Measurements from ENCODE around the gene SLC46A3.

The SLC46A3 gene

GRCh38 chr13:28730762-28731161 is 12.0 kb upstream of the SLC46A3 start:
- no peak for DNase-seq (ENCODE audit: extremely low spot score)
- ChIA-PET CTCF (no interaction called here), POLR2A (interaction anchor here (0.6 kb wide), 1 partner anchor 9 kb away, joined by 4 read pairs; no protein-coding TSS in a partner anchor)
- no peak for TF ChIP-seq CTBP1 (IDR thresholded peaks at IDR 0.05; ENCODE audit: borderline replicate concordance)
- TF ChIP-seq L3MBTL2 (conservative IDR thresholded peaks at IDR 0.05) = no peak
- TF ChIP-seq SUZ12 (IDR thresholded peaks at IDR 0.05) = no peak

- POLR2A ChIA-PET = interaction anchor here (0.6 kb wide), 1 partner anchor 238 kb away, joined by 3 read pairs; no protein-coding TSS in a partner anchor
- CTCF ChIA-PET = no interaction called here
- TF ChIP-seq ARNT (IDR thresholded peaks at IDR 0.05) (no peak), L3MBTL2 (conservative IDR thresholded peaks at IDR 0.05) (no peak), FOXK2 (IDR thresholded peaks at IDR 0.05) (no peak), SP1 (IDR thresholded peaks at IDR 0.05) (no peak), LEF1 (IDR thresholded peaks at IDR 0.05; ENCODE audit: borderline replicate concordance) (no peak)
- DNase-seq (ENCODE audit: extremely low spot score) = no peak
These were observed 10.8 kb upstream of the SLC46A3 start for GRCh38 chr13:28729541-28729940.

GRCh38 chr13:28728642-28729041 is 9.9 kb upstream of the SLC46A3 start:
- ChIA-PET POLR2A (no interaction called here), CTCF (no interaction called here)
- DNase-seq (ENCODE audit: extremely low spot score) = no peak
- TF ChIP-seq HDGF (IDR thresholded peaks at IDR 0.05; ENCODE audit: borderline replicate concordance) (no peak), NFRKB (IDR thresholded peaks at IDR 0.05) (no peak), ELF4 (IDR thresholded peaks at IDR 0.05) (no peak)

GRCh38 chr13:28725046-28725610 is 6.4 kb upstream of the SLC46A3 start:
- DNase-seq (ENCODE audit: extremely low spot score) = no peak
- ChIA-PET POLR2A (no interaction called here), CTCF (no interaction called here)
- TF ChIP-seq TARDBP (IDR thresholded peaks at IDR 0.05) = no peak

GRCh38 chr13:28723806-28724205 is 5.0 kb upstream of the SLC46A3 start:
- ChIA-PET POLR2A (no interaction called here), CTCF (no interaction called here)
- TF ChIP-seq ARNT (IDR thresholded peaks at IDR 0.05) = no peak
- no peak for TF ChIP-seq FOXK2 (IDR thresholded peaks at IDR 0.05)
- no peak for TF ChIP-seq SUZ12 (IDR thresholded peaks at IDR 0.05)
- no peak for TF ChIP-seq FOXM1 (IDR thresholded peaks at IDR 0.05; ENCODE audit: borderline replicate concordance)
- no peak for DNase-seq (ENCODE audit: extremely low spot score)

GRCh38 chr13:28719227-28720055 is 671 bp upstream of the SLC46A3 start:
- no peak for DNase-seq (ENCODE audit: extremely low spot score)
- TF ChIP-seq BHLHE40 (IDR thresholded peaks at IDR 0.05; ENCODE audit: borderline replicate concordance) (no peak), L3MBTL2 (conservative IDR thresholded peaks at IDR 0.05) (peak; percentile 69)
- ChIA-PET CTCF (interaction anchor here (0.5 to 1.0 kb wide), 2 partner anchors 149 to 1328 kb away, joined by 3 to 4 read pairs; no protein-coding TSS in a partner anchor), POLR2A (interaction anchor here (0.6 to 1.5 kb wide), 6 partner anchors 8 to 71 kb away, joined by 3 to 4 read pairs (median 3); partner anchors contain the start of gene POMP)

- TF ChIP-seq FOXM1 (IDR thresholded peaks at IDR 0.05; ENCODE audit: borderline replicate concordance) (no peak), FOXA1 (IDR thresholded peaks at IDR 0.05) (no peak), L3MBTL2 (conservative IDR thresholded peaks at IDR 0.05) (no peak), ELF4 (IDR thresholded peaks at IDR 0.05) (no peak), FOXK2 (IDR thresholded peaks at IDR 0.05) (no peak), HDGF (IDR thresholded peaks at IDR 0.05; ENCODE audit: borderline replicate concordance) (no peak), PKNOX1 (IDR thresholded peaks at IDR 0.05) (no peak), CTBP1 (IDR thresholded peaks at IDR 0.05; ENCODE audit: borderline replicate concordance) (no peak), SUZ12 (IDR thresholded peaks at IDR 0.05) (no peak), NFRKB (IDR thresholded peaks at IDR 0.05) (no peak), TARDBP (IDR thresholded peaks at IDR 0.05) (no peak), SP1 (IDR thresholded peaks at IDR 0.05) (no peak), LEF1 (IDR thresholded peaks at IDR 0.05; ENCODE audit: borderline replicate concordance) (no peak), ARNT (IDR thresholded peaks at IDR 0.05) (no peak)
- no peak for DNase-seq (ENCODE audit: extremely low spot score)
- ChIA-PET CTCF (no interaction called here), POLR2A (interaction anchor here (1.0 to 1.5 kb wide), 5 partner anchors 9 to 70 kb away, joined by 3 to 4 read pairs (median 3); partner anchors contain the start of gene POMP)
These were observed 601 bp downstream of the SLC46A3 start for GRCh38 chr13:28718196-28718542.

- TF ChIP-seq LEF1 (IDR thresholded peaks at IDR 0.05; ENCODE audit: borderline replicate concordance) (no peak), ZNF384 (IDR thresholded peaks at IDR 0.05) (no peak), PKNOX1 (IDR thresholded peaks at IDR 0.05) (no peak), NFRKB (IDR thresholded peaks at IDR 0.05) (no peak), CTBP1 (IDR thresholded peaks at IDR 0.05; ENCODE audit: borderline replicate concordance) (no peak), SP1 (IDR thresholded peaks at IDR 0.05) (no peak), SUZ12 (IDR thresholded peaks at IDR 0.05) (no peak), BHLHE40 (IDR thresholded peaks at IDR 0.05; ENCODE audit: borderline replicate concordance) (no peak), TARDBP (IDR thresholded peaks at IDR 0.05) (no peak), FOXM1 (IDR thresholded peaks at IDR 0.05; ENCODE audit: borderline replicate concordance) (no peak), ARNT (IDR thresholded peaks at IDR 0.05) (no peak), ELF4 (IDR thresholded peaks at IDR 0.05) (no peak), FOXA1 (IDR thresholded peaks at IDR 0.05) (no peak), HDGF (IDR thresholded peaks at IDR 0.05; ENCODE audit: borderline replicate concordance) (no peak), L3MBTL2 (conservative IDR thresholded peaks at IDR 0.05) (no peak), FOXK2 (IDR thresholded peaks at IDR 0.05) (no peak)
- ChIA-PET CTCF (interaction anchor here (0.6 kb wide), 1 partner anchor 791 kb away, joined by 3 read pairs; no protein-coding TSS in a partner anchor), POLR2A (no interaction called here)
- no peak for DNase-seq (ENCODE audit: extremely low spot score)
These were observed 1.6 kb downstream of the SLC46A3 start for GRCh38 chr13:28717170-28717569.

All from HEK293T (cell line).